ENCODE results near the gene C1orf21. TPM values are rescaled to one million over a fixed set of nuclear protein-coding genes. Genes with fewer than 3 reads are reported as not detected.
A peak's percentile ranks its signal among the peaks of the same experiment; 100 is the strongest.

The C1orf21 gene
- total RNA-seq, 1 donor from 2014 or later: 45.6 TPM

GRCh38 chr1:184563308-184563707 lies 176.5 kb downstream of the C1orf21 start:
- intact Hi-C loops (cut with micrococcal nuclease): loop anchor here (10.0 kb wide), 2 partner anchors 179 to 489 kb away; partner anchors contain the start of gene C1orf21
- ATAC-seq (peak; percentile 67), DNase-seq (no peak)

DNA sequence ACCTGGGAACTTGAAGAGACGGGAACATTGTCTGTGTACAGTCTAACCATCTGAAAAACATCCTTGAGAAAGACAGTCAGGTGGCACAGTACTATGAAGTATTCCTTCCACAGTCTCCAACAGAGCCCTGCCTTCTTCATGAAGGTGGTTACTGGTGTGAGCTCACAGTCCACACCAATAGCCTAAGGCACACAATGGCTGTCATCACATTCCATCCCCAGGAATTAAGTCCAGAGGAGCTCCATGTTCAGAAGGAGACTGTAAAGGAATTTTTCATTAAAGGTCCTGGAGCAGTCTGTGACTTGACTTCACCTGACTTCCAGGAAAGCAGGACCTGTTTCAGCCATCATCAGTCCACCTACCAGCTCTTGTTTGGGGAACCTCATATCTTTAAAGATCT lies 180.2 kb downstream of the C1orf21 start:
- intact Hi-C loops (cut with micrococcal nuclease): loop anchor here (5.0 to 10.0 kb wide), 3 partner anchors 95 to 492 kb away; partner anchors contain the start of gene C1orf21
- ATAC-seq (no peak), DNase-seq (no peak)

- DNase-seq (no peak), ATAC-seq (no peak)
- intact Hi-C loops (cut with micrococcal nuclease): loop anchor here (5.0 to 10.0 kb wide), 3 partner anchors 95 to 493 kb away; partner anchors contain the start of gene C1orf21
These were observed 180.8 kb downstream of the C1orf21 start for GRCh38 chr1:184567637-184568036.

DNA sequence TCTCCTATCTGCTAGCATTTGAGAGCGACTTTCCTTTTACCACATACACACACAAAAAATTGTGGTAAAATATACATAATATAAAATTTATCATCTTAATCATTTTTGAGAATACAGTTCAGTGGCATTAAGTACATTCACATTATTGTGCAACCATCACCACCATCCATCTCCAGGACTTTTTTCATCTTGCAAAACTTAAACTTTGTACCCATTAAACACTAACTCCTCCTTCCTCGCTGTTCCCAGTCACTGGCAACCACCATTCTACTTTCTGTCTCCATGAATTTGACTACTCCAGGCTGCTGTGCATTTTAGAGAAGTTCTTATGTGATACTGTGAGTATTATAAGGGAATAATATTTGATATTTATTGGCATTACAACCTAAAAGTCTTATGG lies 181.3 kb downstream of the C1orf21 start:
- intact Hi-C loops (cut with micrococcal nuclease): loop anchor here (5.0 to 10.0 kb wide), 3 partner anchors 94 to 493 kb away; partner anchors contain the start of gene C1orf21

DNA sequence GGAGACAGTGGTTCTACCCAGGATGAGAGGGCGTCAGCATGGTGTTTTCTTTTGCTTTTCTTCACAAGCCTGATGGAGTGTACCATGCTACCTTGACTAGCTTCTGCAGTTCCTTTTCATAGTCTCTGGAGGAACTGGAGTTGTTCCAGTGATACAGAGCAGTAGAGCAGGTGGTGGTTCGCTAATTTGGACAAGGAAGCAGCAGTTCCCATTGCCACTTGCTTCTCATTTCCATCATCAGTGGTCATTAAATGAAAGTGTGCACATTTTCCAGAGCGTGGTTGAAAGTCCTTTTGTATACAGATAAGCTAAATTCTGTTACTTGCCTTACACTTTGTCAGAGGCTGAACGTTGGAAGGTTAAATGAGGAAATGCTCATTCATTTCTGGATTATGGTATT lies 182.3 kb downstream of the C1orf21 start:
- DNase-seq (no peak), ATAC-seq (no peak)
- intact Hi-C loops (cut with micrococcal nuclease): loop anchor here (5.0 to 10.0 kb wide), 3 partner anchors 93 to 494 kb away; partner anchors contain the start of gene C1orf21

More for the DNA sequence above, 181.3 kb downstream of the C1orf21 start:
- no peak for ATAC-seq
- no peak for DNase-seq

GRCh38 chr1:184574588-184574987 lies 187.8 kb downstream of the C1orf21 start:
- DNase-seq: no peak
- ATAC-seq: peak; percentile 37
- intact Hi-C loops (cut with micrococcal nuclease): no loop called here

DNA sequence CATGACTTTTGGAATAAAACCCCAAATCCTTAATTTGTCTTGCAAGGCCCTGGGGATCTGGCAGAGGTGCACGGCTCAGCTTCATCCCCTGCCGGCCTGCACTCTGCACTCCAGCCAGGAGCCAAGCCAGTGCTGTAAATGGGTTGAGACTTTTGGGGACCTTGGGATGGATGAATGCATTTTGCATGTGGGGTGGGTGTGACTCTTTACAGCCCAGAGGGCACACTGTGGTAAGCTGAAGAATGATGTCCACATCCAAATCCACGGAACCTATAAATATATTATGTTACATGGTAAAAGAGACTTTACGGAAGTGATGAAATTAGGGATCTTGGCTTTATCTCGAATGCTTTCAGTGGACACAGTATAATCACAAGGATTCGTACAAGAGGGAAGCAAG lies 190.0 kb downstream of the C1orf21 start:
- no peak for DNase-seq
- intact Hi-C loops (cut with micrococcal nuclease): no loop called here
- peak; percentile 47 for ATAC-seq

DNA sequence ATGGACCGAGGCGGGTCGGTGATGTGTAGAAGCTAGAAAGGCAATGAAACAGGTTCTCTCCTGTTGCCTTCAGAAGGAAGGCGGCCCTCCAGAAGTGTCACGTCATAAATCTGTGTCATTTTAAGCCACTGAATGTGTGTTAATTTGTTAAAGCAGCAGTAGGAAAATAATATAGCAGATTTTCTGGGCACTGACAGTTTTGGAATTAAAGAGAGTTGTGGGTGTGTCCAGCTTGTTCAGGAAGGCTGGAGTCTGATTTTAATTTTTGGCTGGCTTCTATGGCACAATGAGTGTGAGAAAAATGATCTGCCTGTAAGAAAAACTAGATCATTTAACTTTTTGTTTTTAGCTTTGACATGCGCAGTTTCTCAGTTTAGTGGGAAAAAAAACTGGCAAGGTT lies 190.5 kb downstream of the C1orf21 start:
- ATAC-seq (peak; percentile 68), DNase-seq (no peak)
- intact Hi-C loops (cut with micrococcal nuclease): no loop called here

DNA sequence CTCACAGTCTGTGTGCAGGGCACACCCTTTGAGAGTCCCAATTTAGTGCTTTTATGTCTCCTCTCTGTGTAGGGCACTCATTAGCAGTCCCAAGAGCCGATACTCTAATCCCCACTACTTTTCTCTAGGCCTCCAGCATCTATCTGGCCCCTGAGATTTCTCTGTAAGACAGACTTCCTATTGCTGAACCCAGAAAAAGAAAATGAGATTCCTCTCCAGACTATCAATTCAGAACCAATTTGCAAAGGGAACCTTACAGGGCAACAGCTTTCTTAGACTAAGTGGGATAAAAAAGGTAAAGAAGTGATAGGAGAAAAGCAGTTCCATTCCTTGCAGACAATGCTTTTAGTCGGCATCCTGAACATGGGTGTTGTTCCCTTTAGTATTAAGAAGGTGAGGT lies 195.6 kb downstream of the C1orf21 start:
- intact Hi-C loops (cut with micrococcal nuclease): no loop called here
- ATAC-seq (no peak), DNase-seq (no peak)

DNA sequence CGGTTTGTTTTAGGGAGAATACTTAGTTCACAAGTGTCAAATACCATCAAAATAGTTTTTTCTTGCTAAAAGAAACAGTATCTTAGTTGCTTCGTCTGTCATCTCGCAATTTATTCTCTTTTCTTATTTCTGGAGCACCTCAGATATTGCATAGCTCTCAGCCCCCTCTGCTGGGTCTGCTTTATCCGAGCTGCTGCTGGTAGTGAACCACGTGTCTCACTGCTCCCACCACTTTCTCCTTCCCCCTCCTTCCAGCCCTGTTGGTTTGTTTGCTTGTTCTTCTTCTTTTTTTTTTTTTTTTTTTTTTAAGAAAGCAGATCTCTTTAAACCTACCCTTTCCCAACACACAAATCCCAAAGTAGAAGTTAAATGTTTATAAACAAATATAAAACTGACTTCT lies 197.0 kb downstream of the C1orf21 start:
- DNase-seq (no peak), ATAC-seq (peak; percentile 29)
- intact Hi-C loops (cut with micrococcal nuclease): no loop called here

- intact Hi-C loops (cut with micrococcal nuclease): no loop called here
- ATAC-seq (no peak), DNase-seq (no peak)
These were observed 201.9 kb downstream of the C1orf21 start for GRCh38 chr1:184588701-184589100.

GRCh38 chr1:184590163-184590750 lies 203.4 kb downstream of the C1orf21 start:
- DNase-seq: no peak
- intact Hi-C loops (cut with micrococcal nuclease): no loop called here
- ATAC-seq: no peak

GRCh38 chr1:184593597-184593996 lies 206.8 kb downstream of the C1orf21 start:
- intact Hi-C loops (cut with micrococcal nuclease): no loop called here
- DNase-seq: no peak
- no peak for ATAC-seq

- ATAC-seq (no peak), DNase-seq (no peak)
- intact Hi-C loops (cut with micrococcal nuclease): no loop called here
These were observed 208.8 kb downstream of the C1orf21 start for GRCh38 chr1:184595596-184595995.

DNA sequence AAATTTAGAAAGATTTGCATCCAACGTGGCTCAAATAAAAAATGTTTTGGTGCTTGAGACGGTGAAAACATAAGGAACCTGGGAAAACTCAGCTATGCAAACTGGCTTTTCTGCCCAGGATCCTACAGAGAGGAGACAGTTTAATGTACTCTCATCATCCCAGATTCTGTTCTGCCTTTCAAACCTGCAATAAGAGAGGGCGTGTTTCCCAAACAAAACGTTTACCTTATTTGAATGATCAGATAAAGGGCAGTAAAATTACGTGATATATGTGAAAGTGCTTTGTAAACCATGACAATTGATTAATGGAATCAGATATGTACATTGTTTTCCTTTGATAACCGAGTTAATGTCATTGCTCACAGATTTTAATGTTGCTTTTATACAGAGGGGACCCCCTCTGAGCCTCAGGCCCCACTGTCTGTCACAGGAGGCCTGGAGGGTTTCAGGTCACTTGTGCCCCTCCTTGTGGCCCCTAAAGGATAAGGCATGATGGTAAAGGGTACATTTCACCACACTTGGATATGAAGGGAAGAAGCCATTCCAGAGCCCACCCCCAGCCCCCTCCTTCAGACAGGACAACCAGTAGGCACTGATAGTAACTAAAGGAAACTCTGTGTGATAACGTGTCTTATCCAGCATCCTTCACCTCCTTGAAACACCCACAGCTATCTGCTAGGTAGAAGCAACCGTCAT lies 210.3 kb downstream of the C1orf21 start:
- DNase-seq: no peak
- intact Hi-C loops (cut with micrococcal nuclease): no loop called here
- peak; percentile 27 for ATAC-seq

DNA sequence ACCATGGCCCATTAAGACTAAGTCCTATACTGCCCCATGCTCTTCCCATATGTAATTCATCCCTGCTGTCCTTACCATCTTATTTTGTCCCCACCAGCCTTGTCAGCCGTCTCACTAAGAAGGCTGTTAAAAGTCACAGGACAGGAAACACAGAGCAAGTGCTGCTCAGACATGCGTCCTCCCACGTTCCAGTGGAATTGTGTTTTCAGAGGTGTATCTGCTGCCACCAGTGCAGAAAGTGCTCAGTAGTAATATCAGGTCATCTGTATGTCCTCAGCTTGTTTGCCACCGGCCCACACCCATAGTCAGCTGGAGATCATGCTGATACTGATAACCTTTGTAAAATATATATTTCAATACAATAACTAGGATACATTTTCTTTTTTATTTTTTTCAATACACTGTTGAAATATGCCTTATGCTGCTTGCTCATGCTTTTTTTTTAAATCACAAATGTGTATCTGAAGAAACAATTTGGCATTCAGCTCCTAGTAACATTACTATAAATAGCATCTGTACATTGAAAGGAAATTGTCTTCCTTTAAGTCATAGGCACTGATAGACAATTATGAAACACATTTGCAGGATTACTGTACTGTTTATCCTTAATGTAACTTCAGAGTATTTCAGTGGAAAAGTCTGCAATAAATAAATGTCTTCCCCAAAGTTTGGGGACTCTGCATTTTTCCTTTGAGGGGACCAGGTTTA lies 211.0 kb downstream of the C1orf21 start:
- DNase-seq (no peak), ATAC-seq (peak; percentile 53)
- intact Hi-C loops (cut with micrococcal nuclease): no loop called here

- ATAC-seq (no peak), DNase-seq (no peak)
- intact Hi-C loops (cut with micrococcal nuclease): no loop called here
These were observed 211.8 kb downstream of the C1orf21 start for GRCh38 chr1:184598403-184599193.

DNA sequence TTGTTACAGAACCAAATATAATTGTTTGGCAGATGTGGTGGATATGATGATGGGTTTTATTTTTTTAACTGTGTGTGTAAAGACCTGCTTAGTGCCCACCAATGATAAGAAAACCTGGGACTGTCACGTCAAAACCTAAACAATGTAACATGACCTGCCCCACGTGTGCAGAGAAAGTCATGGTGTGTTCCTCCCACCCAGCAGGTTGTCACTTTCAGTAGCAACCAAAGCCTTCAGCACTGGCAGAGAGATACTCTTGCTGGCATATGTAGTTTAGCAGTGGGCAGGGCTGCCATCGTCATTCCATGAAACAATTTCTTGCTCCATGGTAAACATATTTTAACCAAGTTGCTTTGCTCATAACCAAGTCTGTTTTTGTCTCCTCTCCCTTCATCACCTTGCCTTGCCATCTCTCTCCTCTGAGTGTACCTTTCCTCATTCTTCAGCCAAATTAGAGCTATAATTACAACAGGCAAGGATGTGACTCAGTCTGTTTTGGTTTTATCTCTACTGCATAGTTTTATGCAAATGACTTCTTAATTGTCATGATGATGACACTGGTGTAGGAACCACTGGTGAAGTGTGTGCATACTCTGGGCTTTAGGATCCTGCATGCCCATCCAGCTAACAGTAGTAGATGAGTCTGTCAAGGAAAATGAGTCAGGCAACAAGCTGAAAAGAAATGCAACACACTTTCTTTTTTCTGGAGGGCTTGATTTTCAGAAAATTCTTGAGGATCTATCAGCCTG lies 217.5 kb downstream of the C1orf21 start:
- ATAC-seq (no peak), DNase-seq (no peak)
- intact Hi-C loops (cut with micrococcal nuclease): no loop called here

GRCh38 chr1:184605941-184606340 lies 219.1 kb downstream of the C1orf21 start:
- ATAC-seq (no peak), DNase-seq (no peak)
- intact Hi-C loops (cut with micrococcal nuclease): no loop called here

Data from left ventricle myocardium superior (tissue), 1 donor.